GM21381 (cell line): Measurements from ENCODE around the gene OR8B4.
"Not testable (repeated sequence)": the region's sequence is repeated elsewhere in the genome, so short reads cannot be mapped to it uniquely, and the experiment has no call there.

Experiments used
- ATAC-seq: cut with Tn5 transposase; IDR thresholded peaks from one replicate; pipeline ENCODE4 v1.9.1; 2021; ENCODE audit warnings: mild to moderate bottlenecking, moderate library complexity; ENCODE audit not compliant: unreplicated experiment

Gene OR8B4, protein sequence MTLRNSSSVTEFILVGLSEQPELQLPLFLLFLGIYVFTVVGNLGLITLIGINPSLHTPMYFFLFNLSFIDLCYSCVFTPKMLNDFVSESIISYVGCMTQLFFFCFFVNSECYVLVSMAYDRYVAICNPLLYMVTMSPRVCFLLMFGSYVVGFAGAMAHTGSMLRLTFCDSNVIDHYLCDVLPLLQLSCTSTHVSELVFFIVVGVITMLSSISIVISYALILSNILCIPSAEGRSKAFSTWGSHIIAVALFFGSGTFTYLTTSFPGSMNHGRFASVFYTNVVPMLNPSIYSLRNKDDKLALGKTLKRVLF

DNA sequence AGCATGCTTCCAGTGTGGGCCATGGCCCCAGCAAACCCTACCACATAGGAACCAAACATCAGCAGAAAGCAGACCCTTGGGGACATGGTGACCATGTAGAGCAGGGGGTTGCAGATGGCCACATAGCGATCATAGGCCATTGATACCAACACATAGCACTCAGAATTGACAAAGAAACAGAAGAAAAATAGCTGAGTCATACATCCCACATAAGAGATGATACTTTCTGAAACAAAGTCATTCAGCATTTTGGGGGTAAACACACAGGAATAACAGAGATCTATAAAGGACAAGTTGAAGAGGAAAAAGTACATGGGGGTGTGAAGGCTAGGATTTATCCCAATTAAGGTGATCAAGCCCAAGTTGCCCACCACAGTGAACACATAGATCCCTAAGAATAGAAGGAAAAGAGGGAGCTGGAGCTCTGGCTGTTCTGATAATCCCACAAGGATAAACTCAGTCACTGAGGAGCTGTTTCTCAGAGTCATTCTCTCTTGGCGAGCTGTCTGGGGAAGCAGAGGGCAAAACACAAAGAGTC lies at the start of gene OR8B4:
Gene OR8B4 (minus strand): TSS at position 488 of the 538 bp plus-strand sequence. CDS start 0 bp downstream, at position 488.
- no peak for ATAC-seq

DNA sequence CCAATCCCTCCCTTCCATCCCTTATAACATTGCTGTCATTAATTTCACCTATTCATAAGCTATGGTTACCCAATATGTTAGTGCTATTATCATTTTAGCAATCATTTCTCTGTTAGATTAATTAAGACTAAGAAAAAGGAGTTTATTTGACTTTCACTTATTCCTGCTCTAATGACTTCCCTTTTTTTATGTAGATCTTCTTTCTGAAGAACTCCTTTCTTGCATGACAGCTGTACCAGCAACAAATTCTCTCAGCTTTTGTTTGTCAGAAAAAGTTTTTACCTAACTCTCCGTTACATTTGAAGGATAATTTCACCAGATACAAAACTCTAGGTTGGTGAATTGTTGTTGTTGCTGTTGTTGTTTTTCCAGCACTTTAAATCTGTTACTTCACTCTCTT lies 49.4 kb upstream of the OR8B4 start:
- ATAC-seq = no peak

DNA sequence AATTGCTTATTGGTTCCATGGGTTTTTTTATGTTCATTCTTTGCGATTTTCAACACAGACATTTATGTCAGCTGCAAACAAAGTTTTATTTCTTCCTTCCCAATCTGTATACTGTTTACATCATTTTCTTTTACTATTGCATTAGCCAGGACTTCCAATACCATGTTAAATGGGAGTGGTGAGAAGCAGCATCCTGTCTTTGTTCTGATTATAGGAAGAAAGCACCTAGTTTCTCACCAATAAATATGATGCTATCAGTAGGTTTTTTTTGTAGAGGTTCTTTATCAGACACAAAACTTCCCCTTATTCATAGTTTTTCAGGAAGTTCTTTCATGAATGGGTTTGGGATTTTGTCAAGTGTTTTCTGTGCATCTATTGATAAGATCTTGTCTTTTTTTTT lies 48.8 kb upstream of the OR8B4 start:
- ATAC-seq = no peak

DNA sequence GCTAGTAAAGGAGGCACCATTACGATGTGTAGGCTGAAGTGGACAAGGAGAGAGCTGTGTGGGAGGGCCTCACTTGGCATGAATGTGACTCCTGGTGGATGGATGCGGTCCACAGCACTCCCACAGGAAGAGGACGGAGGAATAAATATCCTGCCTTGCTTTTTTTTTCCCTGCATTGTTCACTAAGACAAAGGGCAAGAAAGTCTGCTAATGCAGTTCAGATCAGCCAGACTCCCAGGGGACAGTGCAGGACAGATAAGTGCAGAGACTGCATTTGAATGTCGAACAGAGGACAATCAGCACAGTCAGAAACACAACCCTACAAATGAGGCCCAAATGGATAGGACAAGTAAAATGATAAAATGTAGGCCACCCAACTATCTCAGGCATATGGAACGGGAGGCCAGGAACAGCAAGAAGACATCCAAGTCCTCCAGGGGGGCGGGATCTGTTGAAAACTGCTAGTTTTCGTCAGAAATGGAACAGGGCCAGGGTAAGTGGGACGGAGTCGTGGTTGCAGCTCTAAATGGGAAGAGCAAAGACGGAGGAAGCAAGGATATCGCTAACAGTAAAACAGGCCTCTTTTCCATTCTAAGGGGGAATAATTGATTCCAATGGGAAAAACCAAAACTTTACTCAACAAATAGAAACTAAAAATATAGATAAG lies 46.0 kb upstream of the OR8B4 start:
- ATAC-seq = no peak

DNA sequence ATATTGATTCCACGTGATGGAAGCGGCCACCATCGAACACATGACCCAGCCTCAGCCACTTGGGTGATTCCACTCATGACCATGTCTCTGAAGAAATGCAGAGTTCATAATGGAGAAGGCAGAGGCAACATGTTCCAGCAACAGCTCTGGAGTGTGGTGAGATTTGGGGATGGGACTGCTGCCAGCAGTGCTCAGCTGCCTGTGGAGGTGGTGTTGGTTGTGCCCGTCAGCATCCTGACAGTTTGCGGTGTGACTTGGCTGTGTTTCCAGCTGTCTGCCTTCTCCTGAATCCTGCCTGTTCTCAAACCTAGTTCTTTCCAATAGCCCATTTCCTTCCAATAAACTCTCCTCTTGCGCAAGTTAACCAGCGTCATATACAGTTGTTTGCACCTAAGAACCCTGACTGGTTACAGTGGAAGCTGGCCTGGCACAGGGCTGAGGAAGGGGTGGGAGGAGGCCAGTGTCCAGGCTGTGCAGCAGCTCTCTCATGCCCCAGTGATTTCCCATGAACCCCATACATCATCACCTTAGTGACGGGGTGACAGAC lies 42.8 kb upstream of the OR8B4 start:
- ATAC-seq = no peak

DNA sequence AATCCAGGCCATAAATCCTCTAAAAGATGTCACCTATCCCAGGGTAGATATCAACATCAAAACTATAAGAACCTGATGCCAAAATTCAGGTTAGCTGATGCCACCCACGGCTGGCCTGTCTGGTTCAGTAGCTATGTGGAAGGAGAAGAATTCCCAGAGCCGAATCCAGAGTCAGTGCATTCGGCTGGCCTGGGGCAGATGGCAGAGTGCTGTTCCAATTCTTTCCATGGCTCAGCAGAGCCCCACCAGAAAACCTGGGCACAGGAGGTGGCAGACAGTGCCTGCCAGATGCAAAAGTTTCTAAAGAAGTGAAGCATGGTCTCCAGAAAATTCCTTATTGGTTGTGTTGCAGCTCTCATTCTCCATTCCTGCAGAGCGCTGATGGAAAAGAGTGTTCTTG lies 40.7 kb upstream of the OR8B4 start:
- no peak for ATAC-seq

DNA sequence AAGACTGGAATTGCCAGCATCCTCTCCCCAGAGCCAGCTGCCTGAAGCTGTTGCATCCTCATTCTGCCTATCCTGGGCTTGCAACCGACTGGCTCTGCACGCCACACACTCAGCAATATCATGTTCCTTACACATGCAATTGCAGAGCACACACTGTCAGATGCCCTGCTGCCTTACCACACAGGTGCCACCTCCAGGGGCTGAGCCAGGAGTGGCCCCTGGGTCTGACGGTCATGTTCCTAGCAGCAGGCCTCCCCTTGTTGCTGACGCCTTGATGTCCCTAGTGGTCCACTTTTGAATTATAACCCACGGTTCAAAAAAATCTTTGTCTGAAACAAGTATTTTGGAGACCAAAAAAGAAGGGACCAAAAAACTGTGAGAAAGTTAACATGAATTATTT lies 39.3 kb upstream of the OR8B4 start:
- no peak for ATAC-seq

DNA sequence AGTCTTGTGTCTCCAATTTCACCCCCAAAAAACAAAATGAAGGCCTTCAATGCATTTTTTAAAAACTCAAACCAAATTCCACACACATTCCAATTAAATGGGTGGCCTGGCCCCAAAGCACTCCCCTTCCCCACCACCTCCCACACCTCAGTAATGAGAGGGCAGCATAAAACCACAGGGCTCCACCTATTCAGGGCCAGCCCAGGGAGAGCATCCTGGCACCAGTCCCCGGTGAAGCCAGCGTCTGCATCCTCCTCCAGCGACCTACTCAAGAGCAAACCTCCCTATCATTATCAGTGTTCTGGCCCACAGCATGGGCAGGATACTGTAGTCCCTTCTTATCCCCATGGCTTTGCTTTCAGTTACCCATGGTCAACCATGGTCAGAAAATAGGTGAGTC lies 38.7 kb upstream of the OR8B4 start:
- no peak for ATAC-seq

DNA sequence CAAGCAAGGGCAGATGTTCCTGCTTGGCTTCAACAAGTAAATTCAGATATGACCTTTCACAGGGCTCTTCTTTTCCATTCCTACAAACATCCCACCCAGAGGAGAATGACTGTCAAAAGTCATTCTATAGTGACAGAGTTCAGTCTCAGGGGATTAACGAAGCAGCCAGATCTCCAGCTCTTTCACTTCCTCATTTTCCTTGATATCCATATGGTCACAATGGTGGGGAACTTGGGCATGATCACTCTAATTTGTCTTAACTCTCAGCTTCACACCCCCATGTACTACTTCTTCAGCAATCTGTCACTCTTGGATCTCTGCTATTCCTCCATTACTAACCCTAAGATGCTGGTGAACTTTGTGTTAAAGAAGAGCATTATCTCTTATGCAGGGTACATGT lies 35.8 kb upstream of the OR8B4 start:
- ATAC-seq = no peak

DNA sequence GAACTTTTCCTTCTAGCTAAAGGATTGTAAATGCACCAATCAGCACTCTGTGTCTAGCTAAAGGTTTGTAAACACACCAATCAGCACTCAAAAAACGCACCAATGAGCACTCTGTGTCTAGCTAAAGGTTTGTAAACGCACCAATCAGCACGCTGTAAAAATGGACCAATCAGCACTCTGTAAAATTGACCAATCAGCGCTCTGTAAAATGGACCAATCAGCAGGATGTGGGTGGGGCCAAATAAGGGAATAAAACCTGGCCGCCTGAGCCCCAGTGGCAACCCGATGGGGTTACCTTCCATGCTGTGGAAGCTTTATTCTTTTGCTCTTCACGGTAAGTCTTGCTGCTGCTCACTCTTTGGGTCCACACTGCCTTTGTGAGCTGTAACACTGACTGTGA lies 34.7 kb upstream of the OR8B4 start:
- ATAC-seq = not testable (repeated sequence)

DNA sequence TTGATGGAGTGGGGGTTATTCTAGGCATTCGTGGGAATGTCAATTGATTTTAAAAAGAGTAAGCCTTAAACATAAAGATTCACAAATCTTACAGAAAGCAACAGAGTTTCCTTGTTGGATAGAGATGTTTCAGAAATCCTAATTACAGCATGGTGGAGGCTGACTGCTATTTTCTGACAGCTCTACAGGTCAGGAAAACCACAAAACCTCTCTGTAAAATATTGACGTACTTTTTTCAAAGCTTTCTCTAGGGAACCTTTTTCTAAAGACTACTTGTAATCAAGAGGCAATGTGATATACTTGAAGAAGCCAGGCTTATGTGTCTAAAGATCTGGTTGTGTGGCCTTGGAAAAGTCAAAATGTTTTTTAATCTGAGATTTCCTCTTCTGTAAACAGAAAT lies 29.9 kb upstream of the OR8B4 start:
- peak; percentile 51 for ATAC-seq

DNA sequence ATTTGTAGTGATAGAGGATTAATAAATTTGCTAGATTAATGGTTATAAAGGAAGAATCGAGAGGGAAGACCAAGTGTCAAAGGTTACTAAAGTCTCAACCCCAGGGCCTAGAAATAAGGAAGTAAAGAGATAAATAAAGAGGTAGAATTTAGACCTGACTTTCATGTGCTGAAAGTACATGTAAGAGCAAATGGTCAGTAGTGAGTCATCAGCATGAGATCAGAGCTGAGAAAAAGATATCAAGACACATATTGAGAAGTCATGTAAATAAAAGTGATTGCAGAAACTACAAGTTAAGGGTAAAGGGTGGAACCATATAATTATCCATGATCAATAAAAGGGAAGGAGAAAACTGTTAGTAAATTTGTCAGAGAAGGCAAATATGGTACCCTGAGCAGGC lies 22.2 kb upstream of the OR8B4 start:
- no peak for ATAC-seq

DNA sequence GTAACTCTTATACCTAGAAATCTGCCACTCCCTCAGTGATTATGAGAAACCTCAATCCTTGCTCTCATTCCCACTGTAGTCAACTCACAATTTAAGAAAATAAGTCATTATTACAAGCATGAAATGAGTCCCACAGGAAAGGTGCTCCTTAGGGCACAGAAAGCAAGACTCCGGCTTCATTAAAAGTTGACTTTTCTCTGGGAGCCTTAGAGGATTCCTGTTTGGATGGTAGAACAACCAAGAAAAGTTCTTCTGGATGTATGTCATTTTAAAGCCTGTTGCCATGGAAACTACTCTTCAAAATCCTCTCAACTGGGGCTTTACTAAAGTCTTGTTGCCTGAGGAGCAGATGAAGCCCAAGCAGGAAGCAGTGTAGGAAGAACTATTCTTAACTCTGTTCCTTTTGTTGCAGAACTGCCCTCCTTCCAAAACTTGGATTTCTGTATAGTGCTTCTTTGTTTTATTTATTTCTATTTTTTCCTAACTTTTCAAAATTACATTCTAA lies 21.0 kb upstream of the OR8B4 start, which contains the start of gene OR8B8:
Gene OR8B8 (minus strand): TSS at position 51 of the 505 bp plus-strand sequence. CDS start 4,611 bp downstream, outside the sequence.
- ATAC-seq = no peak

DNA sequence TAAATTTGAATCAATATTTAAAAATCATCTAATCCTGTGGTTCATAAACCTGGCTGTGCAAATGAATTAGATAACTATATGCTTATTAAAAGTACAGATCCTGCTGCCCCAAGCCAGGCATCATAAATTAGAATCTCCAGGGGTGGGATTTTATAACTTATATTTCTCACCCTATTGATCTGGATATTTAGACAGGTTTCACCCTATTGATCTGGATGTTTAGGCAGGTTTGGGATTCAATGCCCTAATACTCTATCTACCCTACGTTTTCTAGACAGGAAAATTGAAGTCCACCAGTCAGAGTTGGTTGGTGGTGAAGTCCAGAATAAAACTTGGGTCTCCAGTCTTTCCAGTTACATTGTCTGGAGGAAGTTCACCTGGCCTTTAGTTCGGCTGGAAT lies 18.2 kb upstream of the OR8B4 start:
- no peak for ATAC-seq

DNA sequence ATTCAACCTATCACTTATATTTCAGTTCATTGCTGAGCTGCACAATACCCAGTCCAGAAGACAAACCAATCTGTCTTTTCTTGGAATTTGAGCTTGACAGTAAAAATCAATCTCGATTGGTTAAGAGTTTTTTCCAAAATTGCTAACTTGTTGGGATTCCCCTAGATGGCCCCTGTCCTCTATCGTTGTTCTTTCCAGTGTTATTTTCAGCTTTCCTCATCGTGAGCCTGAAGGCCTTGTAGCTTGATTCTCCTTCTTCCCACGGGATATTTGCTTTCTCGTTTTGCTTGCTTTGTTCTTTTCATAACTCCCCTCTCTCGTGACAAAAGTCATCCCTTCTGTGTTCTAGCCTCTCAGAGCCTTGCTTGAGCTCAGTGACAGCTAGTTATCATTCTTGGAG lies 17.8 kb upstream of the OR8B4 start:
- no peak for ATAC-seq

DNA sequence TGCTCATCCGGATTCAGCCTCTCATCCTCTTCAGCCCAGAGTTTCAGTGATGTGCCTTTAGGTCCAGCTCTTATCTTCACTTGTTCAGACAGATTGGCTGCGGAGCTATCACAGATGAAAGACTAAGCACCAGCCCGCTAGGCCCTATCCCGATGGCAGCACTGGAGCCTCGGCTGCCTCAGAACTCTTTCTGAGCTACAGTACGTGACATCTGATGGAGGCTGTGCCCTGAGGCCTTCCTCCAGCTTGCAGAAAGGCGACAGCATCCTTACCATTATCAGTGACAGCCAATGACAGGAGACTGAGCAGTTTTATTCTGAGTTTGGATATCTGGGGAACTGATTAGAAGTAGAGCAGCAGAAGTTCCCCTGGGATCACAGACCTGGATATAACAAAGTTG lies 16.8 kb upstream of the OR8B4 start:
- no peak for ATAC-seq

DNA sequence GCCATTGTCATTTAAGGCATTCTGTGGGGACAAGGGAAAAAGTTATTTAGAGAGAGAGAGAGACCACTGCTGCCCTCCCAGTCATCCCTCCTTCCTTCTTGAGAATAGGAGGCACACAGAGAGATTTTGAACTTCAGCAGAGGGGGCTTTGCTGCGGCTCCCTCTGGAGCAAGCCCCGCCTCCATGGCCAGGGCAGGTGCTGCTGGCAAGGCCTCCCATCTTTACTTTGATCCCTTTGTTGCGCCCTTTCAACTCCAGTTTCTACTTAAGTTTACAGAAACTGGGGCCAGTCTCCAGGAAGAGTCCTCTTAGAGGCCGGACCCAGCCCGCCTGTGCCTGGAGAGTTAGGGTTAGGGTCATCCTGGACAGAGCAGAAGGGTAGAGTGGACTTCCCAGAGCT lies 16.4 kb upstream of the OR8B4 start:
- ATAC-seq = no peak

DNA sequence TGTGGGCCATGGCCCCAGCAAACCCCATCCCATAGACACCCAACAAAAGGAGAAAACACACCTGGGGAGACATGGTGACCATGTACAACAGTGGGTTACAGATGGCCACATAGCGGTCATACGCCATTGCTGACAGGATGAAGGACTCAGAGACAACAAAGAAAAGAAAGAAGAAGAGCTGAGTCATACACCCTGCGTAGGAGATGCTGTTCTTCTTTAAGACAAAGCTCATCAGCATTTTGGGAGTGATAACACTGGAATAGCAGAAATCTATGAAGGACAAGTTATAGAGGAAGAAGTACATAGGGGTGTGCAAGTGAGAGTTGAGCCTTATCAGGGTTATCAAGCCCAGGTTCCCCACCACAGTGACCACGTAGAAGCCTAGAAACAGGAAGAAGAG lies 15.9 kb upstream of the OR8B4 start:
- ATAC-seq = no peak

DNA sequence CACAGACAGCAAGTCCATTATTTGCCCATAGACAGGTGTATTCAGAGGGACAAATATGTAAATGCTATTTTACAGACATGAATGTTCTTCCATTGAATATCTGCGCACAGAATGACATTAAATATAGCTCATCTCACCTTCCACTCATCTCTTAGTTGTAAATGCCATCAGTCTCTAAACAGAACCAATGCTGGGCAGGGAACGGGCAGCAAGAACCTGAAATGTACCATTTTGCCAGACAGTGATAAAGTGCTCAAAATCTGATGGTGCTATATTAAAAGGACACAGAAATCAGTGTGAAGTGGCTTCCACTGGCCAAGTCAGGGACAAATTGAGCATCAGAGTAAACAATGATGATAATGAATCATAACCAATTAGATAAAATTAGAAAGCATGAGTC lies 10.0 kb upstream of the OR8B4 start:
- ATAC-seq = no peak

DNA sequence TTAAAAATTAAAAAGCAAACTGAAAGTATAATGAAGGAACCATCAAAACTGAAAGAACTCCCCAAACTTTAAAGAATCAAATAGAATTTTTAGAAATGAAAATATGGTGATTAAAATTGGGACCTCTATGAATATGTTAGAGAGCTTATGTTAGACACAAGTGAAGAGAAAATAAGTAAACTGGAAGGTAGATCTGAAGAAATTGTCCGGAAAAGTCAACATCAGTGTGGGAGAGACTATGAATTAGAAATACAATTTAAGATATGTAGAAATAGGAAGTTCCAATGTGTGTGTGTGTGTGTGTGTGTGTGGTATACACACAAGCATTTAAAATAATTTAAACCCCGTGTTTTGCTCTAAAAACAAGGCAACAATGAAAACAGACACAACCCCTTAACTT lies 4.9 kb upstream of the OR8B4 start:
- no peak for ATAC-seq

DNA sequence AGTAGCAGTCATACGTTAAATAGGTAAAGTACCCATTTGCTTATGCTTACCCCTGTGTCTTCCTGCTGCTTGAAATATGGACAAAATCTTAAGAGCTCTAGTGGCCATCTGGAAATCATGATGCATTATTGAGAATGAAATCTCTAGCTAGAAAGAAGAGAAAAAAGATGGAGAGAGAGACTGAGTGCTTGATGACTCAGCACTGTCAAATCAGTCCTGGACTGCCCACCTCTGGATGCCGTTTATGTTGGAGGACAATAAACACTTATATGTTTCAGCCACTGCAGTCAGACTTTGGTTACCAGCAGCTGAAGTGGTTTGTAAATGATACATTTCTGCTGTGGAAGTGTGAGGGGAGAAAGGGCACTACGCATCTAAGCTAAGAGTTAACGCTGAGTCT lies 3.6 kb downstream of the OR8B4 start:
- no peak for ATAC-seq

DNA sequence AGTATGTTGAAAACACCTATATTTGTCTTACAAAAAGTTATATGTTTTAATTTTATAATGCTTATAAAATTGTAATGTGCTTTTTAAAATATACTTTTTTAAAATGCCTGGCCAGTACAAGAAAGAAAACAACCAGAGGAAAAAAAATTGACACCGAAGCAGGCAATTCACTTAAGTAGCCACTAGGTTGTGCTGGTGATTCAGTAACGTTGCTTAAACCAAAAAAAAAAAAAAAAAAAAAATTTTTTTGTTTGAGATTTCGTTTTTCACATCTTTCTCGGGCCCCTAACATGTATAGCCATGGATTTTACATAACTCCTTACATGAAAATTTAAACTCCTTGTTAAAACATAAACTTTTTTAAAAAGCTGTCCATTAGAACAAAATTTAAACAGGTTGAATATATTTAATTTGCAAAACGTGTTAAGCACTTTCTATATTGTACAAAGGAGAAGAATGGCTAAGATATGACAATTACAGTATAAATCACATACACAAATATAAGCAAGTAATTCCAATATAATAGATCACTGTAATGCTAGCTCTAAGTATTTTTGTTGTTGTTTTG lies 9.2 kb downstream of the OR8B4 start:
- ATAC-seq = no peak
